Adipocyte (in vitro differentiated cells): ENCODE measurements around the gene PLA1A.

Experiments used
- DNase-seq: peaks from one replicate; pipeline ENCODE4 v3.0.0-alpha.2; 2015; ENCODE audit warnings: low read depth
- H3K27me3 ChIP-seq: replicated peaks from 2 replicates; pipeline ENCODE4 v1.7.0; 2013; ENCODE audit warnings: mild to moderate bottlenecking, low read length, moderate library complexity; ENCODE audit not compliant: control insufficient read depth, insufficient read depth
- H3K36me3 ChIP-seq: 2 replicates; pipeline ENCODE4 v1.7.0; 2013; ENCODE audit warnings: low read length, mild to moderate bottlenecking, moderate library complexity; ENCODE audit not compliant: control insufficient read depth, insufficient read depth, severe bottlenecking
- H3K4me1 ChIP-seq: 2 replicates; pipeline ENCODE4 v1.7.0; 2013; ENCODE audit warnings: mild to moderate bottlenecking, low read length, moderate library complexity; ENCODE audit not compliant: control insufficient read depth, insufficient read depth
- H3K4me3 ChIP-seq: 2 replicates; pipeline ENCODE4 v1.7.0; 2013; ENCODE audit warnings: mild to moderate bottlenecking, low read length, moderate library complexity
- H3K9ac ChIP-seq: 2 replicates; pipeline ENCODE4 v1.7.0; 2013; ENCODE audit warnings: mild to moderate bottlenecking, low read length, moderate library complexity
- H3K9me3 ChIP-seq: 2 replicates; pipeline ENCODE4 v1.7.0; 2013; ENCODE audit warnings: mild to moderate bottlenecking, low read length, moderate library complexity; ENCODE audit not compliant: control insufficient read depth

Gene PLA1A

GRCh38 chr3:119595639-119596334, 1.9 kb upstream of the PLA1A start:
- Histone ChIP-seq H3K4me1 (peaks cover 25% of the 10 kb centered on the region), H3K27me3 (no peaks in the 10 kb centered on the region), H3K9ac (peak overlapping the region; percentile 46), H3K36me3 (no peaks in the 10 kb centered on the region), H3K9me3 (no peaks in the 10 kb centered on the region), H3K4me3 (peak overlapping the region; percentile 65)
- DNase-seq: no peak

- H3K9ac ChIP-seq: no peak overlapping the region
- no peaks in the 10 kb centered on the region for H3K36me3 ChIP-seq
- H3K4me1 ChIP-seq: peaks cover 25% of the 10 kb centered on the region
- H3K4me3 ChIP-seq: no peak overlapping the region
- no peak for DNase-seq
- no peaks in the 10 kb centered on the region for H3K9me3 ChIP-seq
- no peaks in the 10 kb centered on the region for H3K27me3 ChIP-seq
These were observed 1.3 kb upstream of the PLA1A start for GRCh38 chr3:119596398-119596797.

DNA sequence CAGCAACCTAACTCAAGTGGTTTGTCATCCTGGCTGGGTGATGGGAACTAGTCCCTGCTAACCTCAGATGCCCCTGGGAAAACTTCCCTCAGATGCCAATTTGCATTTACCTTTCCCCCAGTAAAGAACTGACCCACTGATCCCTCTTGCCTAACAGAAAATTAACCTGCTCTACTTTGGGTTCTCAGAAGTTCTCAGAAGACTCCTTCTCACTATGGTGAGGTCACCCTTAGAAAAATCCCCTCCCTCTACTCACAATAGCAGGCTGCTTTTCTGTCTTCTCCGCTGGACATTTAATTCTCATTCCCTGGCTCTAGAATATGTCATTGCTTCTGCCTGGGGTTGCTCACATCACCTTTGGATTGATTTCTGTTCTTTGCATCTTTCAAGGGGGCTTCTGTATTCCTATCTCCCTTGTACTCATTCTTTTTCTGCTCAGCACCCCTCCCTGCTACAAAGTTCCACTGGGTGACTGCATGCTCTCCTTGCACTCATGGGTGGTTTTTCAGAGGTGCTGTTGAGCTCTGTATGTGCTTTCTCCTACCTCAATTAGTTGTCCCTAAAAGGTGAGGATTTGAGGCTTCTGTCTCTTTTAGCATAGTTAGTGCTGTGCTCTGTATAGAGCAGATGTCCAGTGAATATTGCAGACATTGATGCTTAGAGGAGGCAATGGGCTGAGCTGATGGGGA, 869 bp downstream of the PLA1A start:
- Histone ChIP-seq H3K27me3 (no peaks in the 10 kb centered on the region), H3K36me3 (no peaks in the 10 kb centered on the region), H3K9me3 (no peaks in the 10 kb centered on the region), H3K4me1 (peaks cover 25% of the 10 kb centered on the region), H3K4me3 (no peak overlapping the region), H3K9ac (no peak overlapping the region)
- DNase-seq: no peak

- H3K4me3 ChIP-seq: no peak overlapping the region
- no peak overlapping the region for H3K9ac ChIP-seq
- H3K27me3 ChIP-seq: no peaks in the 10 kb centered on the region
- H3K9me3 ChIP-seq: no peaks in the 10 kb centered on the region
- H3K36me3 ChIP-seq: no peaks in the 10 kb centered on the region
- no peak for DNase-seq
- peaks cover 25% of the 10 kb centered on the region for H3K4me1 ChIP-seq
These were observed 2.0 kb downstream of the PLA1A start for GRCh38 chr3:119599558-119600174.

DNA sequence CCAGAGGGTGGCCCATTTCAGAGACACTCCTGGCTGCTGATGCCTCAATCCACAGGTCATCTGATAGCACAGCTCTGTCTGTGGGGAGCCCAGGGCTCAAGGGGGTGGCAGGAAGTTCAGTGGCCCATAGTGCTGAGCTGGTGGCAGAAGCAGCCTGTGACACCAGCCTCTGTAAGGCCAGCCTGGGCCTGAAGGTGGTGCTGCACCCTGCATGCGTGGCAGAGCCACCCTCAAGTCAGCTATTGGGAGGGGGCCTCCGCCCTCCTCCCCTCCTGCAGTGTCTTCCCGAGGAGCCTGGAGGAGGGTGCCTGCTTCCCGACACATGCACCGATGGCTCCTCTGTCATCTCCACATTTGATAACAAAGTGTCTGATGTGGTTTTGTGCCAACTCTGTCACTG, 3.0 kb downstream of the PLA1A start:
- no peaks in the 10 kb centered on the region for H3K27me3 ChIP-seq
- H3K4me3 ChIP-seq: no peak overlapping the region
- H3K9ac ChIP-seq: no peak overlapping the region
- no peaks in the 10 kb centered on the region for H3K36me3 ChIP-seq
- peaks cover 24% of the 10 kb centered on the region for H3K4me1 ChIP-seq
- no peaks in the 10 kb centered on the region for H3K9me3 ChIP-seq
- no peak for DNase-seq

DNA sequence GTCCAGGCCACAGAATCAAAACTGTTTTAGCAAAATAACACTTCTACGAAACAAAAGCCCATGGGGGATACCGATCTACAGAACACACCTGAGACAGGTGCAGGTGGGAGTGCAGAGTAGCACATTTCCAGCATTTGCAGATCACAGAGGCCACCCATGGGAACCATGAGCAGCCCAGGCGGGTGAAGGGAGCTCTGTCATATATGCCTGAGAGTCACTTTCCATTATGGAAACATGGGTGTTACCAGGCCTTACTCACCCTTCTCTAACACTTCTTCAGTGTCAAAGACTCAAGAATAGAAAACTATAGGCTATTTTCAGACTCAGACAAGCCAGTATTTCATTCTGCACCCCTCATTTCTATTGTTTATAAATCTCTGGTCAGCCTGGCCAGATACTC, 3.5 kb downstream of the PLA1A start:
- Histone ChIP-seq H3K27me3 (no peaks in the 10 kb centered on the region), H3K9ac (no peak overlapping the region), H3K9me3 (no peaks in the 10 kb centered on the region), H3K36me3 (no peaks in the 10 kb centered on the region), H3K4me3 (no peak overlapping the region), H3K4me1 (peaks cover 24% of the 10 kb centered on the region)
- no peak for DNase-seq

DNA sequence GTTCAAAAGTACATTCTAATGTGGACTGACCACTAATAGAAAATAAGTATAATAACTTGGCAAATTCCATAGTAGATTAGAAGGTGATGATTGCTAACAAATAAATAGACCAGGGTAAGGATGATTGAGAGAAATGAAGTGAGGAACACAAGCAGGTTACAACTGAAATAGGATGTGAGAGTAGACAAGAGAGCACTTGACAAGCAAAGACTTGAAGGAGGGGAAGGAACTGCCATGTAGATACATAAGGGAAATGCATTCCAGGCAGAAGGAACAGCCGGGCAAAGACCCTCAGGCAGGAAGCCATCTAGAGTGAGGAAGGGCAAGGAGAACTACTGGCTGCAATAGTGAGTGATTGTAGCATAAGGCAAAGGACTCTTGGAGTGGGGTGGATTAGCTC, 5.0 kb downstream of the PLA1A start:
- no peak overlapping the region for H3K4me3 ChIP-seq
- no peaks in the 10 kb centered on the region for H3K9me3 ChIP-seq
- no peak overlapping the region for H3K9ac ChIP-seq
- H3K27me3 ChIP-seq: no peaks in the 10 kb centered on the region
- H3K4me1 ChIP-seq: peaks cover 23% of the 10 kb centered on the region
- no peak for DNase-seq
- no peaks in the 10 kb centered on the region for H3K36me3 ChIP-seq

- peak; percentile 22 for DNase-seq
- no peaks in the 10 kb centered on the region for H3K9me3 ChIP-seq
These were observed 7.2 kb downstream of the PLA1A start for GRCh38 chr3:119604878-119605277.

DNA sequence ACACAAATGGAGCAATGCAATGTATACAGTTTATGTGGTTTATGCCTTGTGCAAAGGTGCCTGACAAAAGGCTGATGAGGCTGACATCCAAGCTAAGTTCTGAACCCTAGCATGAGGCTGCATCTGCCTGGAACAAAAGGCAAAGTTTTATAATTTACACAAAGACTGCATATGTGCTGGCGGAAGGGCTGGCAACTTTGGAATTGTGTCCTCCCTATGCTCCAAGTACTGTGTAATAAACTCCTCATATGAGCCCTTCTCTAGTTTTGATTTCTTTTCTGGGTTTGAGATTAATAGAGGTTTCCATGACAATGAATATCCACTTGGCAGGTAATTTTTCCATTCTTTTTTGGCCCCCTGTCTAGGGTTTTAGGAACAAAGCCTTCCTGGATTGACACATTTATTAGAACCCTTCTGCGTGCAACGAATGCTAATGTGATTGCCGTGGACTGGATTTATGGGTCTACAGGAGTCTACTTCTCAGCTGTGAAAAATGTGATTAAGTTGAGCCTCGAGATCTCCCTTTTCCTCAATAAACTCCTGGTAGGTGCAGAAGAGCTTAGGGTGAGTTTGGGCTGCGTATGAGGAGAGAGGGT, 10.8 kb downstream of the PLA1A start:
- peaks cover 13% of the 10 kb centered on the region for H3K4me1 ChIP-seq
- no peak overlapping the region for H3K9ac ChIP-seq
- H3K36me3 ChIP-seq: no peaks in the 10 kb centered on the region
- no peak for DNase-seq
- no peaks in the 10 kb centered on the region for H3K27me3 ChIP-seq
- H3K9me3 ChIP-seq: peaks cover 4% of the 10 kb centered on the region
- no peak overlapping the region for H3K4me3 ChIP-seq

More at GRCh38 chr3:119604878-119605277, 7.2 kb downstream of the PLA1A start:
- Histone ChIP-seq H3K9ac (no peak overlapping the region), H3K36me3 (no peaks in the 10 kb centered on the region), H3K4me3 (no peak overlapping the region), H3K4me1 (peaks cover 13% of the 10 kb centered on the region), H3K27me3 (no peaks in the 10 kb centered on the region)

- Histone ChIP-seq H3K9me3 (peaks cover 4% of the 10 kb centered on the region), H3K4me1 (peaks cover 13% of the 10 kb centered on the region), H3K36me3 (no peaks in the 10 kb centered on the region), H3K4me3 (no peak overlapping the region), H3K9ac (no peak overlapping the region), H3K27me3 (no peaks in the 10 kb centered on the region)
- no peak for DNase-seq
These were observed 11.6 kb downstream of the PLA1A start for GRCh38 chr3:119609301-119609700.

GRCh38 chr3:119611664-119612063, 14.0 kb downstream of the PLA1A start:
- no peaks in the 10 kb centered on the region for H3K27me3 ChIP-seq
- no peak overlapping the region for H3K4me3 ChIP-seq
- no peaks in the 10 kb centered on the region for H3K36me3 ChIP-seq
- DNase-seq: no peak
- H3K9me3 ChIP-seq: peaks cover 4% of the 10 kb centered on the region
- H3K4me1 ChIP-seq: peaks cover 2% of the 10 kb centered on the region
- H3K9ac ChIP-seq: no peak overlapping the region
